AG10803 (cell line): Measurements from ENCODE around the gene STXBP2.

ENCODE experiments used
- DNase-seq: peaks from one replicate; pipeline ENCODE4 v3.0.0; 2010; ENCODE audit warnings: low read depth
- H3K4me3 ChIP-seq: 2 replicates; pipeline ENCODE4 v1.5.1; 2011; ENCODE audit warnings: mild to moderate bottlenecking, low read length, control low read depth
- CTCF ChIP-seq: conservative IDR thresholded peaks from 2 replicates; pipeline ENCODE4 v1.5.1; 2011; ENCODE audit warnings: mild to moderate bottlenecking, low read length, control low read depth, inconsistent platforms

Gene STXBP2

GRCh38 chr19:7620442-7621412, 16.2 kb upstream of the STXBP2 start:
- no peak overlapping the region for H3K4me3 ChIP-seq
- no peak for TF ChIP-seq CTCF
- DNase-seq = no peak

GRCh38 chr19:7622933-7623685, 13.8 kb upstream of the STXBP2 start:
- H3K4me3 ChIP-seq = no peak overlapping the region
- DNase-seq = no peak
- TF ChIP-seq CTCF = no peak

- H3K4me3 ChIP-seq = no peak overlapping the region
- DNase-seq = no peak
- TF ChIP-seq CTCF = no peak
Measured at GRCh38 chr19:7623725-7624603, 12.9 kb upstream of the STXBP2 start.

- no peak for TF ChIP-seq CTCF
- no peak for DNase-seq
- H3K4me3 ChIP-seq = no peak overlapping the region
Measured at GRCh38 chr19:7624810-7625209, 12.1 kb upstream of the STXBP2 start.

GRCh38 chr19:7625763-7626372, 11.0 kb upstream of the STXBP2 start:
- H3K4me3 ChIP-seq = no peak overlapping the region
- no peak for DNase-seq
- TF ChIP-seq CTCF = no peak

GRCh38 chr19:7627166-7627565, 9.7 kb upstream of the STXBP2 start:
- no peak overlapping the region for H3K4me3 ChIP-seq
- TF ChIP-seq CTCF = no peak
- no peak for DNase-seq
